Thymus (tissue), 11 donors: ENCODE results near the gene NOXRED1. TPM values are rescaled to one million over a fixed set of nuclear protein-coding genes. Genes with fewer than 3 reads are reported as not detected.
"Not testable (repeated sequence)": the region's sequence is repeated elsewhere in the genome, so short reads cannot be mapped to it uniquely, and the experiment has no call there.

Source experiments
- DNase-seq, 9 donors: peaks; one replicate each; pipeline ENCODE4 v3.0.0-alpha.2; 2013; ENCODE audit warnings: low spot score in 9 of 9, low read depth in 6 of 9, missing footprints in 1 of 9
- H3K27ac ChIP-seq, 2 donors: one replicate each; pipeline ENCODE4 v1.5.1; 2013; ENCODE audit warnings: control low read depth in 1 of 2, low read depth in 1 of 2, low read length in 1 of 2, mild to moderate bottlenecking in 1 of 2, moderate library complexity in 1 of 2
- H3K27me3 ChIP-seq, 2 donors: one replicate each; pipeline ENCODE4 v1.5.1; 2013; ENCODE audit warnings: low read length in 1 of 2; ENCODE audit not compliant: control insufficient read depth in 2 of 2, insufficient read depth in 1 of 2
- H3K36me3 ChIP-seq, 2 donors: one replicate each; pipeline ENCODE4 v1.5.1; 2013; ENCODE audit warnings: low read length in 1 of 2, mild to moderate bottlenecking in 1 of 2, moderate library complexity in 1 of 2; ENCODE audit not compliant: control insufficient read depth in 2 of 2, insufficient read depth in 2 of 2
- H3K4me1 ChIP-seq, 2 donors: one replicate each; pipeline ENCODE4 v1.5.1; 2013; ENCODE audit warnings: low read length in 2 of 2; ENCODE audit not compliant: control insufficient read depth in 2 of 2, insufficient read depth in 2 of 2
- H3K4me3 ChIP-seq, 2 donors: one replicate each; pipeline ENCODE4 v1.5.1; 2013; ENCODE audit warnings: low read length in 2 of 2, control low read depth in 1 of 2, mild to moderate bottlenecking in 1 of 2
- H3K9me3 ChIP-seq, 2 donors: one replicate each; pipeline ENCODE4 v1.5.1; 2013; ENCODE audit warnings: low read length in 1 of 2, mild to moderate bottlenecking in 1 of 2; ENCODE audit not compliant: control insufficient read depth in 2 of 2, insufficient read depth in 1 of 2
- WGBS: extraction: QIAGEN DNeasy Blood & Tissue Kit; methylation state at CpG from one replicate; pipeline ENCODE4 v1.1.7; 2013; 5-methylcytosine and 5-hydroxymethylcytosine counted together
- polyA plus RNA-seq: library from polyadenylated mRNA; stranded (reverse); fragments of 200-250 nt; gene quantifications from one replicate; pipeline ENCODE4 v1.2.3, GENCODE V29; 2013
- total RNA-seq: library from RNA; stranded (reverse); fragments of 120-200 nt; gene quantifications from one replicate; pipeline ENCODE4 v1.2.4, GENCODE V29; 2013
- donor health status: healthy.

NOXRED1 gene
- total and polyA plus RNA-seq, 2 donors: 0.19 to 1.6 TPM

- no peak for DNase-seq
- 96% methylated on average over 8 of the region's 8 CpGs for WGBS
- H3K4me1 ChIP-seq: no peaks in the 10 kb centered on the region
- no peak overlapping the region for H3K4me3 ChIP-seq
- no peaks in the 10 kb centered on the region for H3K27me3 ChIP-seq
- H3K36me3 ChIP-seq: peaks cover 0 to 4% of the 10 kb centered on the region in 2 donors
- no peak overlapping the region for H3K27ac ChIP-seq
- peaks cover 1 to 3% of the 10 kb centered on the region in 2 donors for H3K9me3 ChIP-seq
Observed at GRCh38 chr14:77416836-77417235, 6.5 kb downstream of the NOXRED1 start.

GRCh38 chr14:77416098-77416497, 7.2 kb downstream of the NOXRED1 start:
- not testable (repeated sequence) for DNase-seq, H3K9me3 ChIP-seq, H3K36me3 ChIP-seq, H3K27me3 ChIP-seq, H3K4me1 ChIP-seq, H3K4me3 ChIP-seq, H3K27ac ChIP-seq
- 99% methylated on average over 2 of the region's 3 CpGs for WGBS

DNA sequence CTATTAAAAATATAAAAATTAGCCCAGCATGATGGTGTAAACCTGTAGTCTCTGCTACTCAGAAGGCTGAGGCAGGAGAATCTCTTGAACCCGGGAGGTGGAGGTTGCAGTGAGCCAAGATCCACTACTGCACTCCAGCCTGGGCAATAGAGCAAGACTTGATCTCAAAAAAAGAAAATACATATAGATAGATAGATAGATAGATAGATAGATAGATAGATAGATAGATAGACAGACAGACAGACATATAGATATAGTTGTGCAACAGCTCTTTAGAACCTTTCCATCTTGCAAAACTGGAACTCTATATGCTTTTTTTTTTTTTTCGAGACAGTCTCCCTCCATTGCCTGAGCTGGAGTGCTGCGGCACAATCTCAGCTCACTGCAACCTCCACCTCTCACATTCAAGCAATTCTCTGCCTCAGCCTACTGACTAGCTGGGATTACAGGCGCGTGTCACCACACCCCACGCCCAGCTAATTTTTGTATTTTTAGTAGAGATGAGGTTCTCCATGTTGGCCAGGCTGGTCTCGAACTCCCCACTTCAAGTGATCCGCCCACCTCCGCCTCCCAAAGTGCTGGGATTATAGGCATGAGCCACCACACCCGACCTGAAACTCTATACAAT, 7.8 kb downstream of the NOXRED1 start:
- not testable (repeated sequence) for H3K4me3 ChIP-seq, H3K36me3 ChIP-seq, H3K27ac ChIP-seq, DNase-seq, H3K4me1 ChIP-seq, H3K27me3 ChIP-seq, H3K9me3 ChIP-seq
- WGBS: over 99% methylated on average over 10 of the region's 10 CpGs

GRCh38 chr14:77409131-77409533, 14.2 kb downstream of the NOXRED1 start:
- Histone ChIP-seq H3K36me3 (no peaks in the 10 kb centered on the region), H3K4me3 (no peak overlapping the region), H3K9me3 (no peaks in the 10 kb centered on the region), H3K27ac (no peak overlapping the region), H3K4me1 (no peaks in the 10 kb centered on the region), H3K27me3 (no peaks in the 10 kb centered on the region)
- peak in 1 of 9 donors; percentile 18 for DNase-seq
- 86% methylated on average over 3 of the region's 3 CpGs for WGBS

GRCh38 chr14:77407158-77407557, 16.2 kb downstream of the NOXRED1 start:
- no peaks in the 10 kb centered on the region for H3K27me3 ChIP-seq
- H3K27ac ChIP-seq: no peak overlapping the region
- peak in 1 of 9 donors; percentile 14 for DNase-seq
- no peak overlapping the region for H3K4me3 ChIP-seq
- no peaks in the 10 kb centered on the region for H3K9me3 ChIP-seq
- WGBS: 22% methylated on average over 2 of the region's 2 CpGs
- no peaks in the 10 kb centered on the region for H3K4me1 ChIP-seq
- H3K36me3 ChIP-seq: no peaks in the 10 kb centered on the region

DNA sequence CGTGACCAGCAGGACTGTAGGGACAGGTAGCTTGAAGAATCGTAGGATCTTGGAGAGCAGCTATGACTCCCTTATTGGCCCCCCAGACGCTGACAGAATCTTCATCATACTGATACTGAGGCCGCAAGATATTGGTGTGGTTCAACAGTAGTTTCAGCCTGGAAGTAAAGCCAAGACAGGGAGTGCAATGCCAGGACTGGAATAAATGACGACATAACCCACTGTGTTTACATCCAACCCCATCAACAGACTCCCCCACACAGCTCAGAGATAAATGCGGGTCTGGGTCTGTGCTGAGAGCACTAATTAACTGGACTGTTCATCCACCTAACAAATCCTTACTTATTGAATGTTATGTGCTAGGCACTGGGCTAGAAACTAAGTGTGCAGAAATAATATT, 16.6 kb downstream of the NOXRED1 start:
- Histone ChIP-seq H3K27ac (no peak overlapping the region), H3K9me3 (no peaks in the 10 kb centered on the region), H3K4me3 (no peak overlapping the region), H3K4me1 (no peaks in the 10 kb centered on the region), H3K27me3 (no peaks in the 10 kb centered on the region), H3K36me3 (no peaks in the 10 kb centered on the region)
- WGBS: 34% methylated on average over 6 of the region's 6 CpGs
- no peak for DNase-seq

- no peak for DNase-seq
- Histone ChIP-seq H3K36me3 (no peaks in the 10 kb centered on the region), H3K9me3 (no peaks in the 10 kb centered on the region), H3K27ac (no peak overlapping the region), H3K4me3 (no peak overlapping the region), H3K27me3 (no peaks in the 10 kb centered on the region), H3K4me1 (no peaks in the 10 kb centered on the region)
- WGBS: 59% methylated on average over 3 of the region's 3 CpGs
Observed at GRCh38 chr14:77406086-77406485, 17.2 kb downstream of the NOXRED1 start.

DNA sequence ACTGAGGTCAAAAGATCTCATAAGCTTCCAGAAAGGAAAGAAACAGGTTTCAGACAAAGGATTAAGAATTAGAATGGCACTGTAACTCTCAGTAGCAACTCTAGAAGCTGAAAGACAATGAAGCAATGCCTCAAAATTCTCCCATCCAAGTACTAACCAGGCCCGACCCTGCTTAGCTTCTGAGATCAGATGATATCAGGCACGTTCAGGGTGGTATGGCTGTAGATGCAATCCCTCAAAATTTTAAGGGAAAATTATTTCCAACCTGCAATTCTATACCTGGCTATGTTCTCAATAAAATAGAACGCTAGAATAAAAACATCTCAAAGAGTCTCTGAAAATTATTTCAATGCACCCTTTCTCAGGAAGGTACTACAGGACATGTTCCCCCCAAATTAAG, 19.6 kb downstream of the NOXRED1 start:
- Histone ChIP-seq H3K27ac (no peak overlapping the region), H3K4me3 (no peak overlapping the region), H3K9me3 (no peaks in the 10 kb centered on the region), H3K36me3 (no peaks in the 10 kb centered on the region), H3K27me3 (no peaks in the 10 kb centered on the region), H3K4me1 (no peaks in the 10 kb centered on the region)
- DNase-seq: no peak
- WGBS: 97% methylated on average over 3 of the region's 3 CpGs

- Histone ChIP-seq H3K9me3 (no peaks in the 10 kb centered on the region), H3K27me3 (no peaks in the 10 kb centered on the region), H3K36me3 (no peaks in the 10 kb centered on the region), H3K4me3 (no peak overlapping the region), H3K4me1 (no peaks in the 10 kb centered on the region), H3K27ac (no peak overlapping the region)
- no peak for DNase-seq
- WGBS: 94% methylated on average over 6 of the region's 6 CpGs
Observed at GRCh38 chr14:77400216-77400615, 23.1 kb downstream of the NOXRED1 start.
